ENCODE results near the gene RNF224.

The RNF224 gene

DNA sequence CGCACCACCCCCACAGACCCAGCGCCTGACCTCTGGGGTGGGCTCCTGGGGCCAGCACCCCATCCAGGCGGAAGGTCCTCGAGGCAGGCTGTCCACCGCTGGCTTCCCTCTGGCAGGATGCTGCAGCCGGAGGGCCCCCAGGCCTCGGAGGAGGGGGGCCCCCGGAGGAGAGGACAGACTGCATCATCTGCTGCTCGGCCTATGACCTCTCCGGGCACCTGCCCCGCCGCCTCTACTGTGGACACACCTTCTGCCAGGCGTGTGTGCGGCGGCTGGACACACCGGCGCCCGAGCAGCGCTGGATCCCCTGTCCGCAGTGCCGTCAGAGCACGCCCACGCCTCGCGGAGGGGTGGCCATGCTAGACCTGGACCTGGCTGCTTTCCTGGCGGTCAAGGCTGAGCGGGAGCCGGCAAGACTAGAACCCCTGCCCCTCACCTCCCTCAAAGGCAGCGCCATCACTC is 1.2 kb downstream of the RNF224 start:
- no peak for DNase-seq (ENCODE audit: low read depth in 1 of 2, low spot score in 1 of 2)
- in situ Hi-C loops (cut with HindIII; ENCODE audit: low pct_unique_long_range_greater_than_20kb, low sequenced_read_pairs): no loop called here

GRCh38 chr9:137228968-137229896 is 1.9 kb downstream of the RNF224 start:
- TF ChIP-seq JUND (IDR thresholded peaks at IDR 0.05; ENCODE audit: low read depth): no peak
- in situ Hi-C loops (cut with HindIII; ENCODE audit: low pct_unique_long_range_greater_than_20kb, low sequenced_read_pairs): no loop called here
- DNase-seq (ENCODE audit: low read depth in 1 of 2, low spot score in 1 of 2): no peak

More for the DNA sequence above, 1.2 kb downstream of the RNF224 start:
- no peak for TF ChIP-seq JUND (IDR thresholded peaks at IDR 0.05; ENCODE audit: low read depth)

DNA sequence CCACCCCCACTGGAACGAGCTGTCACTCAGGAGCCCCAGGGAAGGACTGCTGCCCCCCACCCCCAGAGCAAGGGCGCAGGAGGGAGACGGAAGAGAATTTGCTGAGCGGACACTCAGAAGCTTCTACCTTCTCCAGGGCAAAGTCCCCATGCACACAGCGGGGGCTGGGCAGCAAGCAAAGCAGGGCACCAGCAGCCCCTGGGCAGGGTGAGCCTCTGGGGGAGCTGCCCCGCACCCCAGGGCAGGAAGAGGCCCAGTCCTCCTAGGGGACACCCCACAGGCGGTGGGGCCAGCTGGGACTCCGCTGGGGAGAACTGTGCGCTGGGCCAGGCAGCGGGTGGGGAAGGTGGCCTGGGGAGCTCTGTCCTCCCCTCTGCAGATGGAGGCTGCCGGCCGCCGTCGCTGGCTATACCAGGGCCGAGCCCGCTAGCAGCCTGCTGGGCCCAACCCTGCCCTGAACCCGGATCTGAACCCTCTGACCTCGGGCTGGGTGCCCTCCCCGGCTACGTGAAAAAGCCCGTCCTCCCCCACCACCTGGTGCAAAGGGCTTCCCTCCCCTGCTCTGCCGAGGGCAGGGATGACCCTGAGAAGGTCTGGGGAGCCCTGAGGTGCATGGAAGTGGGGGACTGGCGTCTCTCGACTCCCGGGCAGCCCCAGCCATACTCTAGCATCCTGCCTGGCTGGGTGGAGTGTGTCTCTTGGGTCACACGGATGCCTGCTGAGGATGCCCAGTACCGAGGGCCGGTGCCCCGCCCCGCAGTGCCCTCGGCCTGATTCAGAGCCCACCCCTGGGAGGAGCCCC is 2.8 kb downstream of the RNF224 start:
- in situ Hi-C loops (cut with HindIII; ENCODE audit: low pct_unique_long_range_greater_than_20kb, low sequenced_read_pairs): no loop called here
- TF ChIP-seq JUND (IDR thresholded peaks at IDR 0.05; ENCODE audit: low read depth): no peak
- DNase-seq (ENCODE audit: low read depth in 1 of 2, low spot score in 1 of 2): no peak

DNA sequence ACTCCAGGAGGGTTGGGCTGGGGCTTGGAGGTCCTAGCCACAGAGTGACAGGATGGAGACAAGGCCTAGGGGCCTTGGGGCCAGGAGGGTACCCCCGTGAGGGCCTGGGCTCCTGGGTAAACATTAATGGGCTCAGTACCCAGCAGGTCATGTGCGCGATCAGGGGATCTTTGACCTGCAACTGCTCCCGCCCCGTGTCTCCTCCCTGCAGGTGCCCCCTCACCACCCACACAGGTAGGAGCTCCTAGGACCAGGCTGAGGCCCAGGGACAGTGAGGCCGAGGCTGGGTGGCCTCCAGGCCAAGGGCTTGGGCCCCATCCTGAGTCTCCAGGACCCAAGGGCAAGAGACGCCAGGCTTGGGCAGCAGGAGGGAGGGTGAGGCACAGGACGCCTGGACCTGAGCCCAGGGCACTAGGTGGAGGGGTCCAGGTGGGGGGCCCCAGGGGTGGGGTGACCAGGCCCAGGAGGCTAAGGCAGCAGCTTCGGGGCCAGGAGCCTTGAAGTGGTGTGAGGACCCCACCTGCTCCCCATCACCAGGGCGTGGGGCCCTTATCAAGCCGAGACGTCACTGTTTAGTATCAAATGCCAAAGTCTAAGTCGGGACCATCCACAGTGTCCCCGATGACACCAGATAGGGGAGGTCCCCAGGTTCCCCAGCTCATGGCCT is 3.5 kb downstream of the RNF224 start, which contains the start of gene SLC34A3:
SLC34A3 (plus strand) TSS at position 197 of the 667 bp plus-strand sequence. CDS start 802 bp downstream, outside the sequence.
- in situ Hi-C loops (cut with HindIII; ENCODE audit: low pct_unique_long_range_greater_than_20kb, low sequenced_read_pairs): no loop called here
- no peak for TF ChIP-seq JUND (IDR thresholded peaks at IDR 0.05; ENCODE audit: low read depth)
- no peak for DNase-seq (ENCODE audit: low read depth in 1 of 2, low spot score in 1 of 2)

GRCh38 chr9:137231372-137232039 is 4.2 kb downstream of the RNF224 start:
- TF ChIP-seq JUND (IDR thresholded peaks at IDR 0.05; ENCODE audit: low read depth): no peak
- no peak for DNase-seq (ENCODE audit: low read depth in 1 of 2, low spot score in 1 of 2)
- in situ Hi-C loops (cut with HindIII; ENCODE audit: low pct_unique_long_range_greater_than_20kb, low sequenced_read_pairs): no loop called here

DNA sequence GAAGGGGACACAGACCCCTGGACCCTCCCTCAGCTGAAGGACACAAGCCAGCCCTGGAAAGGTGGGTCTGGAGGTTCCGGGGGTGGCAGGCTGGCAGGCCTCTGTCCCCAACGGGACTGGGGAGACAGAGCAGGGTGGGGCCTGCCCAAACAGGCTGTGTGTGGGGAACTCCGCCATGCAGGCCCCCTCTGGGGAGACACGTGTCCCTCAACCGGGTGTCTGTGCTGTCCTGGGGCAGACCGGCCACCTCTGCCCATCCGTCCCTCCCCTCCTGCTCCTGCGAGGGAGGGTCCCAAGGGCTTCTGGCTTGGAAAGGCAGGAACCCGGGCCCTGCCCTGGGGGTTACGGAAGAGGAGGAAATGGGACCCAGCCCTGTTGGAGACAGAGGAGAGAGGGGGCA is 4.8 kb downstream of the RNF224 start:
- no peak for DNase-seq (ENCODE audit: low read depth in 1 of 2, low spot score in 1 of 2)
- in situ Hi-C loops (cut with HindIII; ENCODE audit: low pct_unique_long_range_greater_than_20kb, low sequenced_read_pairs): no loop called here
- TF ChIP-seq JUND (IDR thresholded peaks at IDR 0.05; ENCODE audit: low read depth): no peak

DNA sequence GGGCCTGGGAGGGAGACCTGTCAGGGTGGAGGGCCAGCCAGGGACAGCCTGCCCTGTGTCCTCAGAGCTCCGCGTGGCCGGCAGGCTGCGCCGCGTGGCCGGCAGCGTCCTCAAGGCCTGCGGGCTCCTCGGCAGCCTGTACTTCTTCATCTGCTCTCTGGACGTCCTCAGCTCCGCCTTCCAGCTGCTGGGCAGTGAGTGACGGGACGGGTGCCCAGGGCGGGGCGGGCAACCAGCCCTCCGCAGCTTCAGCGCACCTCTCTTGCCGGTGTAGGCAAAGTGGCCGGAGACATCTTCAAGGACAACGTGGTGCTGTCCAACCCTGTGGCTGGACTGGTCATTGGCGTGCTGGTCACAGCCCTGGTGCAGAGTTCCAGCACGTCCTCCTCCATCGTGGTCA is 5.2 kb downstream of the RNF224 start:
- DNase-seq (ENCODE audit: low read depth in 1 of 2, low spot score in 1 of 2): no peak
- no peak for TF ChIP-seq JUND (IDR thresholded peaks at IDR 0.05; ENCODE audit: low read depth)
- in situ Hi-C loops (cut with HindIII; ENCODE audit: low pct_unique_long_range_greater_than_20kb, low sequenced_read_pairs): no loop called here

DNA sequence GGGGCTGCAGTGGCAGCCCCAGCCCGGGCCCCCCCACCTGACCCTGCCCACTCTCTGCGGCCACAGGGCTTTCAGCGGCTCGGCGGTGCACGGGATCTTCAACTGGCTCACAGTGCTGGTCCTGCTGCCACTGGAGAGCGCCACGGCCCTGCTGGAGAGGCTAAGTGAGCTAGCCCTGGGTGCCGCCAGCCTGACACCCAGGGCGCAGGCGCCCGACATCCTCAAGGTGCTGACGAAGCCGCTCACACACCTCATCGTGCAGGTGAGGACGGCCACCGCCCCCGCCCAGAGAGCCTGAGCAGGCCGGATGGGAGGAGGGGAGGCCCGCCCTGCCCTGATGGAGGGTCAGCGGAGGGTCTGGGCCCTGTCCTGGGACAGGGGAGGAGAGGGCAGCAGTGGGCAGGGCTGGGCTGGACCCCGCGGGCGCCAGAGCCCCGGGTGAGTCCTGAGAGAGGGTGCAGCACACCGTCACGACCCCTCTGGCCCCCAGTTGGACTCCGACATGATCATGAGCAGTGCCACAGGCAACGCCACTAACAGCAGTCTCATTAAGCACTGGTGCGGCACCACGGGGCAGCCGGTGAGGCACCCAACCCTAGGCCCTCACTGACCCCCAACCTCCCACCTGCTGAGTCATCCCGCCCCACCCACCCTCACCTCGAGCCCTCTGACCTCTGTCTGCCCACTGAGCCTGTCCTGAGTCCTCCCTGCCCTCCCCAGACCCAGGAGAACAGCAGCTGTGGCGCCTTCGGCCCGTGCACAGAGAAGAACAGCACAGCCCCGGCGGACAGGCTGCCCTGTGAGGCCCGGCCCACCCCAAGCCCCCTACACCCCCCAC is 6.1 kb downstream of the RNF224 start:
- no peak for DNase-seq (ENCODE audit: low read depth in 1 of 2, low spot score in 1 of 2)
- TF ChIP-seq JUND (IDR thresholded peaks at IDR 0.05; ENCODE audit: low read depth): no peak
- in situ Hi-C loops (cut with HindIII; ENCODE audit: low pct_unique_long_range_greater_than_20kb, low sequenced_read_pairs): no loop called here

- no peak for TF ChIP-seq JUND (IDR thresholded peaks at IDR 0.05; ENCODE audit: low read depth)
- in situ Hi-C loops (cut with HindIII; ENCODE audit: low pct_unique_long_range_greater_than_20kb, low sequenced_read_pairs): no loop called here
- DNase-seq (ENCODE audit: low read depth in 1 of 2, low spot score in 1 of 2): no peak
These were observed 6.9 kb downstream of the RNF224 start for GRCh38 chr9:137234055-137234697.

- DNase-seq (ENCODE audit: low read depth in 1 of 2, low spot score in 1 of 2): no peak
- no peak for TF ChIP-seq JUND (IDR thresholded peaks at IDR 0.05; ENCODE audit: low read depth)
- in situ Hi-C loops (cut with HindIII; ENCODE audit: low pct_unique_long_range_greater_than_20kb, low sequenced_read_pairs): no loop called here
These were observed 7.6 kb downstream of the RNF224 start for GRCh38 chr9:137234758-137235423.
